Liver (tissue), 9 donors: ENCODE results near the gene PCAT7. TPM values are rescaled to one million over a fixed set of nuclear protein-coding genes. Genes with fewer than 3 reads are reported as not detected.

ENCODE experiments used
- DNase-seq: peaks from one replicate; pipeline ENCODE4 v3.0.0-alpha.2; 2017; ENCODE audit warnings: low spot score
- H3K27ac ChIP-seq, 2 donors: one replicate each; pipeline ENCODE4 v1.7.0; 2013; ENCODE audit warnings: inconsistent platforms in 2 of 2, low read length in 2 of 2, control low read depth in 1 of 2, low read depth in 1 of 2, mild to moderate bottlenecking in 1 of 2
- H3K27me3 ChIP-seq, 4 donors: one replicate each; pipeline versions ENCODE4 v1.6.1 to v1.7.0; 2013; ENCODE audit warnings: low read length in 3 of 4, inconsistent platforms in 1 of 4, mild to moderate bottlenecking in 1 of 4, moderate library complexity in 1 of 4; ENCODE audit not compliant: control insufficient read depth in 4 of 4, insufficient read depth in 4 of 4
- H3K36me3 ChIP-seq, 4 donors: one replicate each; pipeline versions ENCODE4 v1.6.1 to v1.7.0; 2013; ENCODE audit warnings: low read length in 3 of 4, mild to moderate bottlenecking in 3 of 4, low read depth in 1 of 4, moderate library complexity in 1 of 4; ENCODE audit not compliant: control insufficient read depth in 4 of 4, insufficient read depth in 3 of 4
- H3K4me1 ChIP-seq, 4 donors: one replicate each; pipeline versions ENCODE4 v1.6.1 to v1.7.0; 2013; ENCODE audit warnings: low read length in 3 of 4, mild to moderate bottlenecking in 3 of 4, moderate library complexity in 1 of 4; ENCODE audit not compliant: control insufficient read depth in 4 of 4, insufficient read depth in 4 of 4
- H3K4me3 ChIP-seq, 3 donors: one replicate each; pipeline versions ENCODE4 v1.6.1 to v1.7.0; 2013; ENCODE audit warnings: low read length in 3 of 3, control low read depth in 1 of 3, low read depth in 1 of 3, mild to moderate bottlenecking in 1 of 3
- H3K9ac ChIP-seq, 2 donors: one replicate each; pipeline ENCODE4 v1.7.0; 2013; ENCODE audit warnings: low read length in 2 of 2, mild to moderate bottlenecking in 2 of 2, moderate library complexity in 2 of 2, control low read depth in 1 of 2, low read depth in 1 of 2
- H3K9me3 ChIP-seq, 4 donors: one replicate each; pipeline versions ENCODE4 v1.6.1 to v1.7.0; 2013; ENCODE audit warnings: low read length in 3 of 4; ENCODE audit not compliant: control insufficient read depth in 4 of 4
- ATF3 ChIP-seq: IDR thresholded peaks from 2 replicates; pipeline ENCODE4 v1.6.1; 2016; ENCODE audit warnings: antibody characterized with exemption
- CTCF ChIP-seq: fragments of 150-350 bp; IDR thresholded peaks from 2 replicates; pipeline ENCODE4 v1.5.1; 2017; ENCODE audit warnings: improper control_type of control experiment, low read depth, low read length; ENCODE audit not compliant: missing input control
- GABPA ChIP-seq, 2 donors: IDR thresholded peaks in 1 of 2; conservative IDR thresholded peaks in 1 of 2; 2 replicates each; pipeline ENCODE4 v1.6.1; 2016; ENCODE audit warnings: antibody characterized with exemption in 2 of 2, mild to moderate bottlenecking in 1 of 2, moderate library complexity in 1 of 2
- JUND ChIP-seq, 2 donors: IDR thresholded peaks; 2 replicates each; pipeline ENCODE4 v1.6.1; 2016; ENCODE audit warnings: antibody characterized with exemption in 2 of 2
- RAD21 ChIP-seq, 2 donors: IDR thresholded peaks; 2 replicates each; pipeline ENCODE4 v1.6.1; 2016; ENCODE audit warnings: antibody characterized with exemption in 2 of 2, mild to moderate bottlenecking in 2 of 2
- RXRA ChIP-seq, 2 donors: IDR thresholded peaks; 2 replicates each; pipeline ENCODE4 v1.6.1; 2017 to 2018; ENCODE audit warnings: antibody characterized with exemption in 2 of 2, mild to moderate bottlenecking in 1 of 2
- YY1 ChIP-seq: IDR thresholded peaks from 2 replicates; pipeline ENCODE4 v1.6.1; 2016; ENCODE audit warnings: antibody characterized with exemption, mild to moderate bottlenecking
- WGBS: extraction: QIAGEN DNeasy Blood & Tissue Kit; methylation state at CpG from one replicate; pipeline ENCODE4 v1.1.7; 2013; 5-methylcytosine and 5-hydroxymethylcytosine counted together
- polyA plus RNA-seq, 2 donors: library from polyadenylated mRNA; stranded (reverse) in 1 of 2; unstranded in 1 of 2; fragments of 200-250 nt in 1 of 2; fragments of >200 nt in 1 of 2; fragmentation: Nextera tagmentation in 1 of 2; extraction: Ambion mirVana in 1 of 2; gene quantifications; one replicate each; pipeline versions ENCODE4 v1.2.1 to v1.2.3, GENCODE V29; 2013 to 2015
- total RNA-seq, 2 donors: library from RNA; depleted of rRNA; stranded (reverse); fragments of >200 nt; gene quantifications; one replicate each; pipeline ENCODE4 v1.2.3, GENCODE V29; 2014
- donor health status: healthy.
- donor health status: healthy.
- donor health status: healthy.
- donor health status: healthy.
- donor health status: healthy.

Gene PCAT7
- total and polyA plus RNA-seq, 4 donors = 0.19 to 0.95 (median 0.69) TPM

GRCh38 chr9:94600715-94601114 lies 45.8 kb downstream of the PCAT7 start:
- Histone ChIP-seq H3K4me3 (no peak overlapping the region), H3K27ac (peak overlapping the region; percentile 72 to 86)

GRCh38 chr9:94602666-94603065 lies 47.8 kb downstream of the PCAT7 start:
- Histone ChIP-seq H3K4me1 (peaks cover 1 to 24% (median 13%) of the 10 kb centered on the region in 4 donors), H3K27me3 (no peaks in the 10 kb centered on the region), H3K9ac (no peak overlapping the region), H3K27ac (no peak overlapping the region), H3K4me3 (no peak overlapping the region), H3K36me3 (peaks cover 8 to 40% (median 31%) of the 10 kb centered on the region in 4 donors), H3K9me3 (no peaks in the 10 kb centered on the region)
- 86% methylated on average over 6 of the region's 6 CpGs for WGBS
- no peak for TF ChIP-seq YY1
- no peak for TF ChIP-seq JUND (IDR thresholded peaks at IDR 0.05)
- no peak for DNase-seq

More at GRCh38 chr9:94600715-94601114, 45.8 kb downstream of the PCAT7 start:
- Histone ChIP-seq H3K4me1 (peaks cover 0 to 16% (median 6%) of the 10 kb centered on the region in 4 donors), H3K9me3 (no peaks in the 10 kb centered on the region), H3K27me3 (no peaks in the 10 kb centered on the region), H3K9ac (peak overlapping the region in 1 of 2 donors; percentile 34), H3K36me3 (peaks cover 2 to 29% (median 19%) of the 10 kb centered on the region in 4 donors)
- DNase-seq = no peak
- TF ChIP-seq GABPA (IDR thresholded peaks at IDR 0.05 in 1 of 2, conservative IDR thresholded peaks at IDR 0.05 in 1 of 2) (no peak), YY1 (no peak)
- WGBS = 68% methylated on average over 10 of the region's 10 CpGs

GRCh38 chr9:94603259-94604160 lies 48.6 kb downstream of the PCAT7 start:
- Histone ChIP-seq H3K9ac (no peak overlapping the region), H3K9me3 (no peaks in the 10 kb centered on the region), H3K4me1 (peaks cover 2 to 31% (median 19%) of the 10 kb centered on the region in 4 donors), H3K27ac (peak overlapping the region in 1 of 2 donors; percentile 35), H3K4me3 (no peak overlapping the region), H3K27me3 (no peaks in the 10 kb centered on the region), H3K36me3 (peaks cover 8 to 40% (median 31%) of the 10 kb centered on the region in 4 donors)
- WGBS = 45% methylated on average over 21 of the region's 21 CpGs
- TF ChIP-seq CTCF (peak; percentile 44), ATF3 (no peak), RXRA (IDR thresholded peaks at IDR 0.05) (no peak), RAD21 (IDR thresholded peaks at IDR 0.05) (peak; percentile 63 to 79)
- peak; percentile 71 for DNase-seq
